HG03108 (cell line): ENCODE measurements around the gene SELENON.
"Not testable (repeated sequence)": the region's sequence is repeated elsewhere in the genome, so short reads cannot be mapped to it uniquely, and the experiment has no call there.

Experiments
- ATAC-seq: cut with Tn5 transposase; IDR thresholded peaks from one replicate; pipeline ENCODE4 v1.9.1; 2021; ENCODE audit warnings: moderate library complexity; ENCODE audit not compliant: unreplicated experiment

The SELENON gene

GRCh38 chr1:25821630-25822091, 21.7 kb downstream of the SELENON start:
- no peak for ATAC-seq

- ATAC-seq = no peak
Observed at GRCh38 chr1:25825605-25826004, 25.6 kb downstream of the SELENON start.

GRCh38 chr1:25826571-25826970, 26.6 kb downstream of the SELENON start:
- no peak for ATAC-seq

- no peak for ATAC-seq
Observed at GRCh38 chr1:25828491-25828890, 28.5 kb downstream of the SELENON start.

GRCh38 chr1:25829046-25829445, 29.1 kb downstream of the SELENON start:
- ATAC-seq = no peak

GRCh38 chr1:25831569-25832196, 31.7 kb downstream of the SELENON start:
- no peak for ATAC-seq

GRCh38 chr1:25832336-25833037, 32.5 kb downstream of the SELENON start:
- ATAC-seq = no peak

- ATAC-seq = no peak
Observed at GRCh38 chr1:25833158-25833557, 33.2 kb downstream of the SELENON start.

- no peak for ATAC-seq
Observed at GRCh38 chr1:25834894-25835293, 34.9 kb downstream of the SELENON start.

GRCh38 chr1:25836695-25837094, 36.7 kb downstream of the SELENON start:
- no peak for ATAC-seq

- ATAC-seq = no peak
Observed at GRCh38 chr1:25837262-25837875, 37.4 kb downstream of the SELENON start.

GRCh38 chr1:25839808-25840207, 39.8 kb downstream of the SELENON start:
- ATAC-seq = not testable (repeated sequence)

GRCh38 chr1:25843483-25843882, 43.5 kb downstream of the SELENON start:
- no peak for ATAC-seq

GRCh38 chr1:25844536-25845337, 44.7 kb downstream of the SELENON start:
- ATAC-seq = no peak

- ATAC-seq = no peak
Observed at GRCh38 chr1:25845664-25846063, 45.7 kb downstream of the SELENON start.

GRCh38 chr1:25847929-25848328, 47.9 kb downstream of the SELENON start:
- ATAC-seq = no peak

- no peak for ATAC-seq
Observed at GRCh38 chr1:25848531-25848930, 48.5 kb downstream of the SELENON start.

GRCh38 chr1:25854554-25854953, 54.6 kb downstream of the SELENON start:
- no peak for ATAC-seq

GRCh38 chr1:25856856-25857255, 56.9 kb downstream of the SELENON start:
- ATAC-seq = no peak

GRCh38 chr1:25858494-25858893, 58.5 kb downstream of the SELENON start:
- ATAC-seq = no peak
